Esophagus muscularis mucosa (tissue), 4 donors: Measurements from ENCODE around the gene SLC4A2.

Experiments
- CTCF ChIP-seq, 3 experiments: fragments of 200-600 bp in 2 of 3; fragments of 450-650 bp in 1 of 3; sonication (generic) in 2 of 3; IDR thresholded peaks; one replicate each; pipeline ENCODE4 v1.5.1; 2017 to 2019; ENCODE audit warnings: antibody characterized with exemption in 3 of 3, mild to moderate bottlenecking in 2 of 3, moderate library complexity in 1 of 3
- EP300 ChIP-seq: sonication (generic); formaldehyde crosslinking; IDR thresholded peaks from one replicate; pipeline ENCODE4 v1.6.1; 2017; ENCODE audit warnings: antibody characterized with exemption
- POLR2A ChIP-seq: fragments of 450-650 bp; IDR thresholded peaks from one replicate; pipeline ENCODE4 v1.6.1; 2017; ENCODE audit warnings: antibody characterized with exemption, moderate library complexity, mild to moderate bottlenecking, low read depth

- TF ChIP-seq CTCF (IDR thresholded peaks at IDR 0.05) (no peak), EP300 (no peak), POLR2A (no peak)
These were observed 30.7 kb downstream of the SLC4A2 start for GRCh38 chr7:151089893-151090730.
